Islet of Langerhans (tissue), 1 donor: ENCODE data around the gene SCML2.
"Not testable (repeated sequence)": the region's sequence is repeated elsewhere in the genome, so short reads cannot be mapped to it uniquely, and the experiment has no call there.

Source experiments
- FAIRE-seq: peaks from one replicate; lab custom pipeline; 2011; peaks lifted over from hg19 to GRCh38; lab: Jason Lieb, UNC

Gene SCML2

DNA sequence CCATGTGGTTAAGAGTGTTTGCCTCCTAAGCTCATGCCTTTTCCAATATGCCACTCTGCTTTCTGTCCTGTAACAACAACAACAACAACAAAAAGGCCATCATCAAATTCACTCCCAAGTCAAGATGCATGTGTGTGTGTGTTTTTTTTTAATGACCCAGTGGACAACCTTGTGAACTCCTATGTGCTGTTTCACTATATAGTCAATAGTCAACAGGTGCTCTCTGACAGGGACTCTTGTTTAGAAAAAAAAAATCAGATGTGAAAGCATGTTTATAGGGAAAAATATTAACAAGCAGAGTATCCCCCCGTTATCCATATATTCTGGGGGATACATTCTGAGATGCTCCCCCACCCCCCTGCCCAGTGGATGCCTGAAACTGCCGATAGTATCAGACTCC, 83.2 kb downstream of the SCML2 start:
- no peak for FAIRE-seq

DNA sequence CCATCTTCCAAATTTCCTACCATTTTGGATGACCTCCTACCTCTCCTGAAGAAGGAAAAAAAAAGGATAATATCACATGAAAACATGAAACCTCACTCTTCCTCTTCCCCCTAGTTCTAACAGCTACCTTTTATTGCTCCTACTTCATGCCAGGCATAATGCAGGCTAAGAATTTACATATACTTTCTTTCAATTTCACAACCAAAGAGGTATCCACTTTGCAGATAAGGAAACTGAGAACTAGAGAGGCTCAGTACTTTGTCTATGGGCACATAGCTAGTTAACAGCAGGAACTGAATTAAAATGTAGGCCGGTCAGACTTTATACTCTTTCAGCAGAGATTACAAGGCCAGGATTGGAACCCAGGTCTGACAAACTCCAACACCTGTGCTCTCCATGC, 99.4 kb downstream of the SCML2 start:
- no peak for FAIRE-seq

DNA sequence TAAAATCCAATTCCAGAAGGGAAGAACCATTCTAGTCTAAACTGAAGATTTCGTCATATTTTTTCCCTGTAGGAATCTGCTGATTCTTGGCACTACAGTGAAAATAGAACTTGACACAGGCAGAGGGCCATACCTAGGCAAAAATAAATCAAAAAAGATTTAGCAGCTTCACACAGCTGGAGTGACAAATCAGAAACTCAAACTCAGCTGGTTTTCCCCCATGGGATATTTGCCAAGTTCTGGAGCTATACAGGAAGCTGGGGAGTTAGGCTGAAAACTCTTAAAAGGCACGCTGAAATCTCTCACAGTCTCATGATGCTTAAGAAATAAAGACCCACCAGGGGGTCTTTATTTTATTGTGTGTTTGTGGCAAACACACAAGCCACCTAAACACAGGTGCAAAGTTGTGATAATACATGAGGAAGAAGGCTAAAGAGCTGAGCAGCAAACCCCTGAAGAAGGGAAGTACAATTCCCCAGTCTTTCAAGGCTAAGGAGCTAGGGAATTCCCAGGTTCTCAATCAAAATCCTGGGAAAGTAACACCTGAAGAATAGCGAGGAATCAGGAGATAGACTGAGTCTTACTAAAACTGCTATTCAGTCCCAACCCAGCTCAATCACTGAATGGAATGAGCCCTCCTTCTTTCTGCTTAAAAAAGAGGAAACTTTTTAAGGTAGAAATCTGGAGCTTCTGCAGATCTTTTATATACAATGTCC, 101.7 kb downstream of the SCML2 start:
- peak; percentile 41 for FAIRE-seq

DNA sequence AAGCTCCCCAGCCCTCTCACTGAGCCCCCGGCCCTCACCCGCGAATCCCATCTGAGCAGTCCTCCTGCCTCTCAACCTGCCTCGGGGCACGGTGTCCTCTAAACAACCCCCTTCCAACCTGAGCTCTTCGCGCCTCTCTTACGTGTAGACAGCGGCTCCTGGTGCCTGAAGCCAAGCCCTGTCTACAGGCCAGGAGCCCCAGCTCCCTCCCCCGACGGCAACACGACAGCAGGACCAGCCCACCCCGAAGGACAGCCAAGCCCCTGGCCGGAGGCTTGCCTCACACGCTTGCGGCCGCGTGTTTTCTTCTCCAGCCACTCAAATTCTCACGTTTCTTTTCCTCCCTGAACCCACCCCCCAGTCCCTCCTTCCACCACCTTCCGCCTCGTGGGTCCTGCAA, 124.8 kb downstream of the SCML2 start:
- not testable (repeated sequence) for FAIRE-seq

DNA sequence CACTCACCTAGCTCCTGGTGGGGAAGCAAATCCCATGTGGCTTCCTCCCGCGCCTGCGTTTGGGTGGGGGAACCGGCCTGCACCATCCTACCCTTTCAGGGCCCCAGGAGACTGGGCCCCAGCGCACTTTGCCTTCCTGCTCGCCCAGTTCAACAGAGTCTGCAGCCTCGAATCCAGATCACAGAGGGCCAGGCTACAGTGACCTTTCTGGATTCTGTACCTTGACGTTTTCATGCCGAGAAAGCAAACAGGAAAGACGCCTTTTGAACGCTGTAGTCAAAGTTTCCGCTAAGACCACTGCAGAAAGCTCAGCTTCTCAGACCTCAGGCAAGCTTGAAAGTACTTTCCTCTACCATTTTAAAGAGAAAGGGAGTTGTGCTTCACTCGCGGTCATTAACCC, 126.4 kb downstream of the SCML2 start:
- no peak for FAIRE-seq

DNA sequence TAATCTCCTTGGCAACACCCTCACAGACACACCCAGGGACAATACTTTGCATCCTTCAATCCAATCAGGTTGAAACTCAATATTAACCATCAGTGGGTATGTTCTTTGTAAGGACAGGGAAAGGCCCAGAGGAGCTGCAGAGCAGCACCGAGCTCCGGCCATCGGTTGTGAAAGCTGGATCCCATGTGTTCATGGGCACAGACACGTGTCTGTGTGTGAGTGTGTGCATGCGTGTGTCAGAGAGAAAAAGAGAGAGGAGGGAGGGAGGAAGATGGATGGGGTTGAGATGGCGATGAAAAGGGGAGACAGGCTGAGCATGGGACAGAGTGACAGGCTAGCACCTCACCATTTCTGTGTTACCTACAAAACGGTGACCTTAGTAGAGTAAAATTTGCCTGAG, 127.0 kb downstream of the SCML2 start:
- FAIRE-seq, result no peak

DNA sequence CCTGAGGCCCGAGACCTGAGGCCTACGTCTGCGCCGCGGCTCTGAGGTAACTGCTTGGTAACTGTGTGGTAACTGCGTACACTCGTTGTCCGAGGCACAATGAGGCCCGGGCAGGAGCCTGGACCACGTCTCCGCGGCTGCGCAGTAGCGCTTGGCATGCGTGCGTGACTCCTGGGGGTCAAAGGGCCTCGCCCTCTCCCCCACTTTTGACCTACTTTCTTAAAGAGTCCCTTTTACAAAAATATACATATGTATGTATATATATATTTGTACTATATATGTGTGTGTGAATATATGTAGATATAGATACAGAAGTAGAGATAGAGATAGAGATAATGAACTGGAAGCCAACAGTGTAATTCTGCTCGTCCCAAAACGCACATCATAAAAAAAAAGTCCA, 133.7 kb downstream of the SCML2 start, which contains the start of gene BEND2:
TSS of gene BEND2 (minus strand) at position 101 of the 400 bp plus-strand sequence. CDS start 136 bp downstream, outside the sequence.
- no peak for FAIRE-seq

DNA sequence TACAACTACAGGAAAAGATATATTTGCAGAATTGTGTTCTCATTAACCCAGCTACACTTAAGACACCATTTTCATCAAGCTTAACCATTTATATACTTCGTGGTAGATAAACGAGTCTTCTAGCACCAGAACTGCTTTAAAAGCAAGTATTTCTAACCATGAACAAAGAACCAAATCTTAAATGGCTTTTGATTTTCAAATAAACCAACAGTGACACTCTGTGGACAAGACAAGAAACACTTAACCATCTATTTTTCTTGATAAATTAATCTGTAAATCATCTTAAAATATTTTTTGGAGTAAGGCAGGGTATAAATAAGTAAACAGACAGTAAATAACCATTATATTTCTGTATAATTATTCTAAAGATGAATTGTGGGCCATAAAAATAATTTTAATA, 144.0 kb downstream of the SCML2 start:
- FAIRE-seq, result peak; percentile 95

DNA sequence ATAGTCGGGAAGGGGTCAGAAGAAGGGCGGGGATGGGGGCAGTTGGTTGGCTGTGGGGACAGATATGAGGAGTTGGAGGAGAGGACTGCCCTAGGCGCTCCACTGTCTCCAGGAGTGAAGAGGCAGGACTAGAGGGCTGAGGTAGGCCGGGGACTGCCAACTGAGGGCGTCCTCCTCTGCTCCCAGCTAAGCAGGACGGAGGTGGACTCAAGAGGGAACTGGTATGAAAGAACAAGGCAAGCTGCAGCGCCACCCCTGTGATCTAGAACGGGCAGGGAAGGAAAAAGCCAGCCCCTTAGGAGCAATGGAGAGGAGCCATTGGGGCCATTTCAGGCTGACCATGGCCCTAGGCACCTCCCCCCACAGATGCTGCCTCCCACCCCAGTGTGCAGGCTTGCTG, 147.8 kb downstream of the SCML2 start:
- no peak for FAIRE-seq

DNA sequence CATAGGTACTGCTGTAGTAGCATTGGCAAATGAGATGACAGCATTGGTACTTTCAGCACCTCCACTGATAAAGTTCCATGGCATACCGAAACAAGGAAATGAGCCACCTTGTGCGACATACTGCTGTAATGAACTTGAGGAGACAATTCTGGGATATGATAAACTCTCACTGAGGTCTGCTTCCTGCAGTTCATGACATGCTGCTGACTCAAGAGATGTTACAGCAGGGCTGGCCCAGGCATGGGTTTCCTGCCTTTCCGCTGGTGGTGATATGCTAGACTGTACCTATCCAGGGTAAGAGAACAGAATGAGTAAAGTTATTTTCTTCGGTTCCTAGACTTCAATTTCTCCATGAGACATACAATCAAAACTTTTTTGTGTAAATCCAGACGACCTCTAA, 150.9 kb downstream of the SCML2 start:
- FAIRE-seq, result no peak

DNA sequence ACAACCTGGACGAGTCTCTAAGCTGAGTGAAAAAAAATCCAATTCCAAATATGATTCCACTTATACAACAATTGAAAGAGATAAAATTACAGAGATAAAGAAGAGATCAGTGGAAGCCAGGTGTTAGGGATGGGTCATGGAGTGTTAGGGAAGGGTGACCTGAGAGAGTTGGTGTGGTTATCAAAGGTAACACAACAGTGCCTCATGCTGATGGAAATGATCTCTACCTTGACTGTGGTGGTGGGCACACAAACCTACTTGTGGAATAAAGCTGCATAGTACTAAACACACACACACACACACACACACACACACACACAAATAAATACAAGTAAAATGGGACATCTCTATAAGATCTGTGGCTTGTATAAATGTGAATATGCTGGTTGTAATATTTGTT, 159.8 kb downstream of the SCML2 start:
- FAIRE-seq, result no peak
